K562 (cell line): ENCODE measurements around the gene EGLN1. TPM values are rescaled to one million over a fixed set of nuclear protein-coding genes. Genes with fewer than 3 reads are reported as not detected.

Experiments
- BMI1 ChIP-seq: fragments of 150-350 bp; IDR thresholded peaks from 2 replicates; pipeline ENCODE4 v1.6.1; 2014; ENCODE audit warnings: low read length
- HLTF ChIP-seq: fragments of 450-650 bp; IDR thresholded peaks from 2 replicates; pipeline ENCODE4 v1.6.1; 2016
- PRPF4 ChIP-seq: fragments of 200-400 bp; formaldehyde crosslinking; IDR thresholded peaks from one replicate; pipeline ENCODE4 v1.6.1; 2017; ENCODE audit warnings: low read length, low read depth, mild to moderate bottlenecking; ENCODE audit not compliant: insufficient read depth, poor library complexity, severe bottlenecking
- RFX5 ChIP-seq: IDR thresholded peaks from 2 replicates; pipeline ENCODE4 v1.6.1; 2011; ENCODE audit warnings: low read depth, mild to moderate bottlenecking, improper control_type of control experiment, low read length
- ZBTB40 ChIP-seq, 2 experiments: fragments of 450-650 bp in 1 of 2; sonication (generic) in 1 of 2; formaldehyde crosslinking in 1 of 2; IDR thresholded peaks; 2 replicates each; pipeline versions ENCODE4 v1.7.1 to v1.9.0; 2016 to 2022; ENCODE audit warnings: inconsistent platforms in 1 of 2, mild to moderate bottlenecking in 1 of 2, missing genetic modification reagents in 1 of 2
- ZNF717 ChIP-seq: fragments of 250-450 bp; sonication (Bioruptor Pico); IDR thresholded peaks from 2 replicates; pipeline ENCODE4 v1.5.0; 2021
- polyA plus RNA-seq, 8 experiments: library from polyadenylated mRNA; depleted of rRNA in 4 of 8; stranded (reverse) in 5 of 8; unstranded in 3 of 8; fragments of >200 nt; fragmentation: Nextera tagmentation in 2 of 8; fragmentation: Illumina TruSeq in 1 of 8; extraction: Ambion mirVana in 2 of 8; extraction: Trizol in 1 of 8; gene quantifications; 2 replicates each; pipeline versions ENCODE4 v1.2.1 to v1.2.3, GENCODE V29; 2011 to 2014; ENCODE audit warnings: inconsistent platforms in 1 of 8, missing spikeins in 1 of 8
- total RNA-seq, 7 experiments: library from RNA; depleted of rRNA in 6 of 7; stranded (reverse); fragments of >200 nt in 6 of 7; fragmentation: Illumina TruSeq in 2 of 7; extraction: Trizol in 2 of 7; gene quantifications; 2 replicates each; pipeline versions ENCODE4 v1.2.1 to v1.2.3, GENCODE V29; 2011 to 2021; ENCODE audit warnings: low replicate concordance in 1 of 7
- TF ChIP-seq, protein P1 (sequence below): fragments of 450-650 bp; IDR thresholded peaks from 2 replicates; pipeline ENCODE4 v1.6.1; 2016; ENCODE audit warnings: low read depth
- TF ChIP-seq, protein P2 (sequence below): fragments of 250-450 bp; sonication (Bioruptor Pico); IDR thresholded peaks from 2 replicates; pipeline ENCODE4 v1.4.0; 2020

EGLN1 gene
- total and polyA plus RNA-seq, 9 of the 15 experiments (the other 6 are each of a cell fraction or from before 2014, with no cell fraction given), result 5.2 to 54.3 (median 24.6) TPM

DNA sequence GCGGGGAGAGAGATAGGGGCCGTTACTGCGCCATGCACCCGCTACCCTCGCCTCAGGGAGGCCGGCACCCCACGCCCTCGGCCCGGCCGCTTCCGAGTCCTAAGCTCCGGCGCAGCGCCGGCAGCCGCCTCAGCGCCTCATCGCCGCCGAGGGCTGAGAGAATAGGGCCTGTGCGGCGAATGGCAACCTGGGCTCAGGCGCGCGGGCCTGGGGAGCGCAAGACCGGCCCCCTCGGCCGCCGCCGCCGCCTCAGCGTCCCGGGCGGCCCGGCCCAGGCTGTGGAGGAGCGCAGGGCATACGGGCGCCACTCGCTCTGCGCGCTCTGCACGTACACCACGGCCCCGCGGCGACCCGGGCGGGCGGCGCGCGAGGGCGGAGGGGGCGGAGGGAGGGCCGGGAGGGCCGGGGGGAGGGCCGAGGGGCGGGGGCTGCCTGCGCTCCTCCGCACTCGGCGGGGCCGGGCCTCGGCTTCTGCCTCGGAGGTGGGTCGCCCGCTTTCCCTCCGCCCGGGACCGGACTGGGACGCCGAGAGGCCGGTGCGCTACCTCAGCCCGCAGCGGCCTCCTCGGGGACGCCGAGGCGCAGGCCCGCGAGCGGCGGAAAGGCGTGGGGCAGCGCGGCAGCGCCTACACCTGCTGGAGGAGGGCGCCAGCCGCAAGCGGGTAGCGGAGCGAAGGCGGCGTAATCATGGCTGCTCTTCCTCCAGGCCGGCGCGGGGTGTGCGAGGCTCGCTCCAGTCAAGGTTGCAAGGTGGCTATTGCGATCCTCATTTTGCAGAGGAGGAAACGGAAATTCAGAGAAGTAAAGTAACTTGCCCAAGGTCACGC, at the start of gene EGLN1 (continued):
- no peak for TF ChIP-seq ZBTB40 (IDR thresholded peaks at IDR 0.05)
- no peak for TF ChIP-seq ZBTB40 (CRISPR knock-in tag; IDR thresholded peaks at IDR 0.05)
- no peak for TF ChIP-seq HLTF
- TF ChIP-seq RFX5, result no peak
- TF ChIP-seq, protein P1, sequence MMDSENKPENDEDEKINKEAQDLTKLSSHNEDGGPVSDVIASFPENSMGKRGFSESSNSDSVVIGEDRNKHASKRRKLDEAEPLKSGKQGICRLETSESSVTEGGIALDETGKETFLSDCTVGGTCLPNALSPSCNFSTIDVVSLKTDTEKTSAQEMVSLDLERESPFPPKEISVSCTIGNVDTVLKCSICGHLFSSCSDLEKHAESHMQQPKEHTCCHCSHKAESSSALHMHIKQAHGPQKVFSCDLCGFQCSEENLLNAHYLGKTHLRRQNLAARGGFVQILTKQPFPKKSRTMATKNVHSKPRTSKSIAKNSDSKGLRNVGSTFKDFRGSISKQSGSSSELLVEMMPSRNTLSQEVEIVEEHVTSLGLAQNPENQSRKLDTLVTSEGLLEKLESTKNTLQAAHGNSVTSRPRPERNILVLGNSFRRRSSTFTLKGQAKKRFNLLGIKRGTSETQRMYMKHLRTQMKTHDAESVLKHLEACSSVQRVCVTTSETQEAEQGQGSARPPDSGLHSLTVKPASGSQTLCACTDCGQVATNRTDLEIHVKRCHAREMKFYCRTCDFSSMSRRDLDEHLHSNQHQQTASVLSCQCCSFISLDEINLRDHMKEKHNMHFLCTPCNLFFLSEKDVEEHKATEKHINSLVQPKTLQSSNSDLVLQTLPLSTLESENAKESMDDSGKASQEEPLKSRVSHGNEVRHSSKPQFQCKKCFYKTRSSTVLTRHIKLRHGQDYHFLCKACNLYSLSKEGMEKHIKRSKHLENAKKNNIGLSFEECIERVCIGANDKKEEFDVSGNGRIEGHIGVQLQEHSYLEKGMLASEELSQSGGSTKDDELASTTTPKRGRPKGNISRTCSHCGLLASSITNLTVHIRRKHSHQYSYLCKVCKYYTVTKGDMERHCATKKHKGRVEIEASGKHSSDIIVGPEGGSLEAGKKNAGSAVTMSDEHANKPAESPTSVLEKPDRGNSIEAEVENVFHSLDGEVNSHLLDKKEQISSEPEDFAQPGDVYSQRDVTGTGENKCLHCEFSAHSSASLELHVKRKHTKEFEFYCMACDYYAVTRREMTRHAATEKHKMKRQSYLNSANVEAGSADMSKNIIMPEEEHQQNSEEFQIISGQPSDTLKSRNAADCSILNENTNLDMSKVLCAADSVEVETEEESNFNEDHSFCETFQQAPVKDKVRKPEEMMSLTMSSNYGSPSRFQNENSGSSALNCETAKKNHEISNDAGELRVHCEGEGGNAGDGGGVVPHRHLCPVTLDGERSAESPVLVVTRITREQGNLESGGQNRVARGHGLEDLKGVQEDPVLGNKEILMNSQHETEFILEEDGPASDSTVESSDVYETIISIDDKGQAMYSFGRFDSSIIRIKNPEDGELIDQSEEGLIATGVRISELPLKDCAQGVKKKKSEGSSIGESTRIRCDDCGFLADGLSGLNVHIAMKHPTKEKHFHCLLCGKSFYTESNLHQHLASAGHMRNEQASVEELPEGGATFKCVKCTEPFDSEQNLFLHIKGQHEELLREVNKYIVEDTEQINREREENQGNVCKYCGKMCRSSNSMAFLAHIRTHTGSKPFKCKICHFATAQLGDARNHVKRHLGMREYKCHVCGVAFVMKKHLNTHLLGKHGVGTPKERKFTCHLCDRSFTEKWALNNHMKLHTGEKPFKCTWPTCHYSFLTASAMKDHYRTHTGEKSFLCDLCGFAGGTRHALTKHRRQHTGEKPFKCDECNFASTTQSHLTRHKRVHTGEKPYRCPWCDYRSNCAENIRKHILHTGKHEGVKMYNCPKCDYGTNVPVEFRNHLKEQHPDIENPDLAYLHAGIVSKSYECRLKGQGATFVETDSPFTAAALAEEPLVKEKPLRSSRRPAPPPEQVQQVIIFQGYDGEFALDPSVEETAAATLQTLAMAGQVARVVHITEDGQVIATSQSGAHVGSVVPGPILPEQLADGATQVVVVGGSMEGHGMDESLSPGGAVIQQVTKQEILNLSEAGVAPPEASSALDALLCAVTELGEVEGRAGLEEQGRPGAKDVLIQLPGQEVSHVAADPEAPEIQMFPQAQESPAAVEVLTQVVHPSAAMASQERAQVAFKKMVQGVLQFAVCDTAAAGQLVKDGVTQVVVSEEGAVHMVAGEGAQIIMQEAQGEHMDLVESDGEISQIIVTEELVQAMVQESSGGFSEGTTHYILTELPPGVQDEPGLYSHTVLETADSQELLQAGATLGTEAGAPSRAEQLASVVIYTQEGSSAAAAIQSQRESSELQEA, result no peak
- no peak for TF ChIP-seq ZNF717
- no peak for TF ChIP-seq BMI1
- TF ChIP-seq, protein P2, sequence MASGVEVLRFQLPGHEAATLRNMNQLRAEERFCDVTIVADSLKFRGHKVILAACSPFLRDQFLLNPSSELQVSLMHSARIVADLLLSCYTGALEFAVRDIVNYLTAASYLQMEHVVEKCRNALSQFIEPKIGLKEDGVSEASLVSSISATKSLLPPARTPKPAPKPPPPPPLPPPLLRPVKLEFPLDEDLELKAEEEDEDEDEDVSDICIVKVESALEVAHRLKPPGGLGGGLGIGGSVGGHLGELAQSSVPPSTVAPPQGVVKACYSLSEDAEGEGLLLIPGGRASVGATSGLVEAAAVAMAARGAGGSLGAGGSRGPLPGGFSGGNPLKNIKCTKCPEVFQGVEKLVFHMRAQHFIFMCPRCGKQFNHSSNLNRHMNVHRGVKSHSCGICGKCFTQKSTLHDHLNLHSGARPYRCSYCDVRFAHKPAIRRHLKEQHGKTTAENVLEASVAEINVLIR (CRISPR knock-in tag), result no peak
- no peak for TF ChIP-seq PRPF4
